ENCODE data around the gene PDSS2. TPM values are rescaled to one million over a fixed set of nuclear protein-coding genes. Genes with fewer than 3 reads are reported as not detected.
"Not testable (repeated sequence)": the region's sequence is repeated elsewhere in the genome, so short reads cannot be mapped to it uniquely, and the experiment has no call there.

The PDSS2 gene
- total and polyA plus RNA-seq, 4 donors: 6.6 to 19.8 (median 15.6) TPM

- H3K9ac ChIP-seq (ENCODE audit: insufficient read depth in 1 of 2, low read length in 2 of 2): no peak overlapping the region
- H3K27ac ChIP-seq (ENCODE audit: low read depth in 1 of 2, low read length in 1 of 2): no peak overlapping the region
- H3K4me3 ChIP-seq: no peak overlapping the region
- DNase-seq (no peak), ATAC-seq (ENCODE audit: insufficient read depth, low FRiP score) (no peak)
- peaks cover 0 to 1% (median 0%) of the 10 kb centered on the region in 4 donors for H3K36me3 ChIP-seq (ENCODE audit: control insufficient read depth in 4 of 4, insufficient read depth in 4 of 4, low read length in 4 of 4)
- no peaks in the 10 kb centered on the region for H3K9me3 ChIP-seq (ENCODE audit: control insufficient read depth in 4 of 4, insufficient read depth in 3 of 4, low read length in 3 of 4)
- 95 to 96% methylated on average over 2 of the region's 2 CpGs for WGBS, 2 donors
- H3K27me3 ChIP-seq (ENCODE audit: control insufficient read depth in 3 of 3, insufficient read depth in 3 of 3, low read length in 2 of 3): no peaks in the 10 kb centered on the region
- H3K4me1 ChIP-seq (ENCODE audit: control insufficient read depth in 5 of 5, insufficient read depth in 5 of 5, low read length in 5 of 5): no peaks in the 10 kb centered on the region
- TF ChIP-seq CTCF (IDR thresholded peaks at IDR 0.05; ENCODE audit: control extremely low read depth, extremely low read depth): no peak
Measured at GRCh38 chr6:107180099-107180498, 279.3 kb downstream of the PDSS2 start.

GRCh38 chr6:107179004-107179403 lies 280.4 kb downstream of the PDSS2 start:
- H3K9ac ChIP-seq (ENCODE audit: insufficient read depth in 1 of 2, low read length in 2 of 2): no peak overlapping the region
- TF ChIP-seq CTCF (IDR thresholded peaks at IDR 0.05; ENCODE audit: control extremely low read depth, extremely low read depth): no peak
- ATAC-seq (ENCODE audit: insufficient read depth, low FRiP score): no peak
- H3K27me3 ChIP-seq (ENCODE audit: control insufficient read depth in 3 of 3, insufficient read depth in 3 of 3, low read length in 2 of 3): no peaks in the 10 kb centered on the region
- no peak overlapping the region for H3K4me3 ChIP-seq
- no peak overlapping the region for H3K27ac ChIP-seq (ENCODE audit: low read depth in 1 of 2, low read length in 1 of 2)
- peak in 1 of 3 donors; percentile 29 for DNase-seq
- no peaks in the 10 kb centered on the region for H3K9me3 ChIP-seq (ENCODE audit: control insufficient read depth in 4 of 4, insufficient read depth in 3 of 4, low read length in 3 of 4)
- no peaks in the 10 kb centered on the region for H3K4me1 ChIP-seq (ENCODE audit: control insufficient read depth in 5 of 5, insufficient read depth in 5 of 5, low read length in 5 of 5)
- H3K36me3 ChIP-seq (ENCODE audit: control insufficient read depth in 4 of 4, insufficient read depth in 4 of 4, low read length in 4 of 4): peaks cover 0 to 1% (median 0%) of the 10 kb centered on the region in 4 donors
- 95 to 98% methylated on average over 5 of the region's 5 CpGs for WGBS, 2 donors

GRCh38 chr6:107173779-107174178 lies 285.6 kb downstream of the PDSS2 start:
- Histone ChIP-seq H3K27ac (ENCODE audit: low read depth in 1 of 2, low read length in 1 of 2) (no peak overlapping the region), H3K9me3 (ENCODE audit: control insufficient read depth in 4 of 4, insufficient read depth in 3 of 4, low read length in 3 of 4) (no peaks in the 10 kb centered on the region), H3K4me3 (no peak overlapping the region), H3K36me3 (ENCODE audit: control insufficient read depth in 4 of 4, insufficient read depth in 4 of 4, low read length in 4 of 4) (no peaks in the 10 kb centered on the region), H3K4me1 (ENCODE audit: control insufficient read depth in 5 of 5, insufficient read depth in 5 of 5, low read length in 5 of 5) (no peaks in the 10 kb centered on the region), H3K9ac (ENCODE audit: insufficient read depth in 1 of 2, low read length in 2 of 2) (no peak overlapping the region), H3K27me3 (ENCODE audit: control insufficient read depth in 3 of 3, insufficient read depth in 3 of 3, low read length in 2 of 3) (no peaks in the 10 kb centered on the region)
- ATAC-seq (ENCODE audit: insufficient read depth, low FRiP score) (no peak), DNase-seq (no peak)
- TF ChIP-seq CTCF (IDR thresholded peaks at IDR 0.05; ENCODE audit: control extremely low read depth, extremely low read depth): no peak
- 93 to 95% methylated on average over 3 of the region's 3 CpGs for WGBS, 2 donors

GRCh38 chr6:107171513-107171912 lies 287.9 kb downstream of the PDSS2 start:
- Histone ChIP-seq H3K9me3 (ENCODE audit: control insufficient read depth in 4 of 4, insufficient read depth in 3 of 4, low read length in 3 of 4) (no peaks in the 10 kb centered on the region), H3K4me1 (ENCODE audit: control insufficient read depth in 5 of 5, insufficient read depth in 5 of 5, low read length in 5 of 5) (no peaks in the 10 kb centered on the region), H3K9ac (ENCODE audit: insufficient read depth in 1 of 2, low read length in 2 of 2) (no peak overlapping the region), H3K27me3 (ENCODE audit: control insufficient read depth in 3 of 3, insufficient read depth in 3 of 3, low read length in 2 of 3) (no peaks in the 10 kb centered on the region), H3K36me3 (ENCODE audit: control insufficient read depth in 4 of 4, insufficient read depth in 4 of 4, low read length in 4 of 4) (no peaks in the 10 kb centered on the region), H3K4me3 (no peak overlapping the region), H3K27ac (ENCODE audit: low read depth in 1 of 2, low read length in 1 of 2) (no peak overlapping the region)
- no peak for ATAC-seq (ENCODE audit: insufficient read depth, low FRiP score)
- TF ChIP-seq CTCF (IDR thresholded peaks at IDR 0.05; ENCODE audit: control extremely low read depth, extremely low read depth): no peak
- no peak for DNase-seq
- 90 to 97% methylated on average over 5 of the region's 5 CpGs for WGBS, 2 donors

GRCh38 chr6:107164299-107164698 lies 295.1 kb downstream of the PDSS2 start:
- not testable (repeated sequence) for H3K4me3 ChIP-seq; H3K9ac ChIP-seq (ENCODE audit: insufficient read depth in 1 of 2, low read length in 2 of 2); H3K27ac ChIP-seq (ENCODE audit: low read depth in 1 of 2, low read length in 1 of 2); DNase-seq; ATAC-seq (ENCODE audit: insufficient read depth, low FRiP score); H3K4me1 ChIP-seq (ENCODE audit: control insufficient read depth in 5 of 5, insufficient read depth in 5 of 5, low read length in 5 of 5); H3K9me3 ChIP-seq (ENCODE audit: control insufficient read depth in 4 of 4, insufficient read depth in 3 of 4, low read length in 3 of 4); H3K27me3 ChIP-seq (ENCODE audit: control insufficient read depth in 3 of 3, insufficient read depth in 3 of 3, low read length in 2 of 3); H3K36me3 ChIP-seq (ENCODE audit: control insufficient read depth in 4 of 4, insufficient read depth in 4 of 4, low read length in 4 of 4)
- WGBS, 2 donors: 95 to 98% methylated on average over 4 to 5 of the region's 5 CpGs

Measured in lung (tissue), 12 donors.